HepG2 (cell line): ENCODE measurements around the gene TRIM67. TPM values are rescaled to one million over a fixed set of nuclear protein-coding genes. Genes with fewer than 3 reads are reported as not detected.

Source experiments
- ATAC-seq: fragments of 200-7000 bp; cut with Tn5 transposase; 3 replicates; pipeline ENCODE4 v1.9.1; 2020; ENCODE audit warnings: mild to moderate bottlenecking, moderate library complexity
- BruUV-seq: library from RNA; stranded (reverse); fragments of 400-500 nt; replicated peaks from 2 replicates; lab custom pipeline; 2021; lab: Mats Ljungman, UMichigan
- CTCF ChIA-PET: fragments of 300-600 bp; formaldehyde crosslinking; extraction: SDS; loops from one replicate; lab custom pipeline; 2021; ENCODE audit warnings: low total read pairs, inconsistent platforms, low intra/inter-chr PET ratio; lab: Yijun Ruan, JAX
- POLR2A ChIA-PET: fragments of 350-600 bp; sonication (Branson Sonifier 250); formaldehyde crosslinking; loops from one replicate; lab custom pipeline; 2020; ENCODE audit warnings: antibody characterized with exemption, inconsistent platforms; lab: Yijun Ruan, JAX
- DNase-seq: peaks from one replicate; pipeline ENCODE4 v3.0.0-alpha.2; 2015; ENCODE audit warnings: low spot score
- FAIRE-seq: peaks from 3 replicates; lab custom pipeline; 2011; peaks lifted over from hg19 to GRCh38; lab: Jason Lieb, UNC
- H2AFZ ChIP-seq: one replicate; pipeline ENCODE4 v1.6.1; 2011; ENCODE audit warnings: low read length, inconsistent platforms
- H3K27ac ChIP-seq: fragments of 300-600 bp; 3 replicates; pipeline ENCODE4 v1.8.0; 2011; ENCODE audit warnings: mixed run types, mild to moderate bottlenecking, mixed read lengths, low read length, inconsistent platforms; ENCODE audit not compliant: insufficient read depth; ENCODE audit errors: extremely low read length
- H3K27me3 ChIP-seq, 2 experiments: fragments of 200-600 bp in 1 of 2; 2 replicates in 1 of 2; 3 replicates in 1 of 2; pipeline versions ENCODE4 v1.6.0 to v1.8.0; 2011; ENCODE audit warnings: low read length in 2 of 2, mild to moderate bottlenecking in 2 of 2, moderate library complexity in 2 of 2, inconsistent platforms in 1 of 2; ENCODE audit not compliant: insufficient read depth in 2 of 2, control insufficient read depth in 1 of 2
- H3K36me3 ChIP-seq, 2 experiments: fragments of 200-600 bp in 1 of 2; replicated peaks in 1 of 2; 2 replicates in 1 of 2; 3 replicates in 1 of 2; pipeline versions ENCODE4 v1.5.1 to v1.8.0; 2011; ENCODE audit warnings: low read length in 2 of 2, inconsistent platforms in 1 of 2; ENCODE audit not compliant: insufficient read depth in 2 of 2, control insufficient read depth in 1 of 2
- H3K4me1 ChIP-seq: 2 replicates; pipeline ENCODE4 v1.5.1; 2012; ENCODE audit warnings: low read length, inconsistent platforms; ENCODE audit not compliant: insufficient read depth
- H3K4me2 ChIP-seq: 2 replicates; pipeline ENCODE4 v1.6.0; 2011; ENCODE audit warnings: low read depth, low read length, inconsistent platforms
- H3K4me3 ChIP-seq, 3 experiments: fragments of 200-600 bp in 1 of 3; sonication (generic), shearing (Covaris generic) in 1 of 3; replicated peaks in 1 of 3; 2 replicates each; pipeline ENCODE4 v1.5.1; 2011 to 2016; ENCODE audit warnings: low read length in 3 of 3, inconsistent platforms in 2 of 3, low read depth in 2 of 3, mild to moderate bottlenecking in 2 of 3, control low read depth in 1 of 3, mixed read lengths in 1 of 3; ENCODE audit not compliant: insufficient read depth in 1 of 3
- H3K79me2 ChIP-seq: one replicate; pipeline ENCODE4 v1.6.1; 2011; ENCODE audit warnings: low read length, inconsistent platforms; ENCODE audit not compliant: insufficient read depth
- H3K9ac ChIP-seq: 2 replicates; pipeline ENCODE4 v1.6.0; 2011; ENCODE audit warnings: mild to moderate bottlenecking, low read depth, low read length, inconsistent platforms; ENCODE audit not compliant: insufficient read depth
- H3K9me3 ChIP-seq: 2 replicates; pipeline ENCODE4 v1.5.1; 2012; ENCODE audit warnings: mild to moderate bottlenecking, low read length
- H4K20me1 ChIP-seq: 2 replicates; pipeline ENCODE4 v1.6.0; 2011; ENCODE audit warnings: inconsistent platforms, mild to moderate bottlenecking, low read length, moderate library complexity; ENCODE audit not compliant: insufficient read depth
- BRD4 ChIP-seq: sonication (generic); formaldehyde crosslinking; IDR thresholded peaks from 2 replicates; pipeline ENCODE4 v1.4.0; 2020; ENCODE audit warnings: missing genetic modification reagents
- HMGXB3 ChIP-seq: sonication (generic); formaldehyde crosslinking; IDR thresholded peaks from 2 replicates; pipeline ENCODE4 v1.4.0; 2020; ENCODE audit warnings: missing genetic modification reagents, borderline replicate concordance
- HNF4A ChIP-seq: sonication (generic); formaldehyde crosslinking; IDR thresholded peaks from 2 replicates; pipeline ENCODE4 v1.4.0; 2020; ENCODE audit warnings: missing genetic modification reagents
- NAIF1 ChIP-seq: sonication (generic); formaldehyde crosslinking; IDR thresholded peaks from 2 replicates; pipeline ENCODE4 v1.5.0; 2020; ENCODE audit warnings: mild to moderate bottlenecking, missing genetic modification reagents, borderline replicate concordance
- PAX8 ChIP-seq: sonication (generic); formaldehyde crosslinking; IDR thresholded peaks from 2 replicates; pipeline ENCODE4 v1.8.0; 2022; ENCODE audit warnings: mild to moderate bottlenecking, missing genetic modification reagents, borderline replicate concordance
- PITX1 ChIP-seq: sonication (generic); formaldehyde crosslinking; IDR thresholded peaks from 2 replicates; pipeline ENCODE4 v1.5.1; 2020; ENCODE audit warnings: mild to moderate bottlenecking, missing genetic modification reagents
- ZBTB8A ChIP-seq: sonication (generic); formaldehyde crosslinking; IDR thresholded peaks from 2 replicates; pipeline ENCODE4 v1.4.0; 2020; ENCODE audit warnings: mild to moderate bottlenecking, low read depth, missing genetic modification reagents, borderline replicate concordance
- ZNF12 ChIP-seq: sonication (generic); formaldehyde crosslinking; IDR thresholded peaks from 2 replicates; pipeline ENCODE4 v1.5.0; 2020; ENCODE audit warnings: missing genetic modification reagents
- ZNF180 ChIP-seq: sonication (generic); formaldehyde crosslinking; IDR thresholded peaks from 2 replicates; pipeline ENCODE4 v1.4.0; 2020; ENCODE audit warnings: low read depth, missing genetic modification reagents, borderline replicate concordance
- ZNF331 ChIP-seq: sonication (generic); formaldehyde crosslinking; IDR thresholded peaks from 2 replicates; pipeline ENCODE4 v1.4.0; 2020; ENCODE audit warnings: missing genetic modification reagents
- ZNF816 ChIP-seq: sonication (generic); formaldehyde crosslinking; IDR thresholded peaks from 2 replicates; pipeline ENCODE4 v1.8.0; 2022; ENCODE audit warnings: missing genetic modification reagents, mild to moderate bottlenecking, borderline replicate concordance
- ZSCAN5A ChIP-seq: sonication (generic); formaldehyde crosslinking; IDR thresholded peaks from 2 replicates; pipeline ENCODE4 v1.8.0; 2022; ENCODE audit warnings: mild to moderate bottlenecking, missing genetic modification reagents, borderline replicate concordance
- WGBS: methylation state at CpG from one replicate; pipeline ENCODE4 v1.1.6; 2017; ENCODE audit warnings: low lambda C conversion rate; 5-methylcytosine and 5-hydroxymethylcytosine counted together
- in situ Hi-C: cut with HindIII; loops from 2 replicates; pipeline ENCODE4 v1.10.0; 2017; ENCODE audit warnings: low pct_unique_long_range_greater_than_20kb; ENCODE audit not compliant: extremely low pct_ligation_motif_present
- intact Hi-C: fragments of 100-400 bp; cut with micrococcal nuclease; formaldehyde crosslinking; loops from one replicate; pipeline ENCODE4 v1.10.0; 2022; ENCODE audit not compliant: unreplicated experiment
- polyA plus RNA-seq, 8 experiments: library from polyadenylated mRNA; depleted of rRNA in 3 of 8; stranded (reverse) in 7 of 8; unstranded in 1 of 8; fragments of >200 nt; fragmentation: Illumina TruSeq in 4 of 8; extraction: Trizol in 4 of 8; gene quantifications; 2 replicates each; pipeline versions ENCODE4 v1.2.1 to v1.2.3, GENCODE V29; 2011 to 2016; ENCODE audit warnings: low read depth in 4 of 8, missing spikeins in 1 of 8, mixed read lengths in 1 of 8; ENCODE audit not compliant: insufficient read depth in 1 of 8
- total RNA-seq, 5 experiments: library from RNA; depleted of rRNA; stranded (reverse); fragments of >200 nt; fragmentation: Illumina TruSeq; extraction: Trizol; gene quantifications; 2 replicates each; pipeline ENCODE4 v1.2.3, GENCODE V29; 2016; ENCODE audit warnings: low read depth in 1 of 5

Gene TRIM67
- total and polyA plus RNA-seq, 2 of the 13 experiments (the other 11 are each of a cell fraction or from before 2014, with no cell fraction given) = not detected

- no peak for TF ChIP-seq HMGXB3 (CRISPR knock-in tag)
These were observed 14.6 kb downstream of the TRIM67 start (continued) for GRCh38 chr1:231176421-231176820.

GRCh38 chr1:231177226-231177625 lies 15.4 kb downstream of the TRIM67 start:
- ATAC-seq = no peak
- no TSS peak for BruUV-seq
- Histone ChIP-seq H4K20me1 (no peaks in the 10 kb centered on the region), H3K4me3 (no peak overlapping the region), H3K27ac (no peak overlapping the region), H3K4me1 (no peaks in the 10 kb centered on the region), H3K27me3 (peaks cover 2 to 6% of the 10 kb centered on the region in 2 experiments; a peak in 2 of 5 replicates), H3K4me2 (no peak overlapping the region), H3K36me3 (no peaks in the 10 kb centered on the region), H3K79me2 (no peaks in the 10 kb centered on the region), H2AFZ (no peak overlapping the region), H3K9ac (no peak overlapping the region), H3K9me3 (0 out of 2 replicates have a peak, but pooled peaks cover 3% of the 10 kb centered on the region)
- intact Hi-C loops = no loop called here
- in situ Hi-C loops = no loop called here
- FAIRE-seq = no peak
- ChIA-PET CTCF (no interaction called here), POLR2A (no interaction called here)
- TF ChIP-seq ZNF12 (CRISPR knock-in tag) (no peak), NAIF1 (CRISPR knock-in tag) (no peak), ZNF816 (CRISPR knock-in tag) (no peak), BRD4 (CRISPR knock-in tag) (no peak), PAX8 (CRISPR knock-in tag) (no peak), ZNF331 (CRISPR knock-in tag) (no peak), HNF4A (CRISPR knock-in tag) (no peak), ZNF180 (CRISPR knock-in tag) (no peak), ZBTB8A (CRISPR knock-in tag) (no peak), PITX1 (CRISPR knock-in tag) (no peak), ZSCAN5A (CRISPR knock-in tag) (no peak)
- 58% methylated on average over 5 of the region's 5 CpGs for WGBS
- DNase-seq = no peak
